OCI-LY1 (cell line): Measurements from ENCODE around the gene ARHGEF10L.

Source experiments
- H2AFZ ChIP-seq: fragments of 200-600 bp; sonication (generic), shearing (Covaris generic); 2 replicates; pipeline ENCODE4 v1.6.0; 2014; ENCODE audit warnings: antibody characterized with exemption, mild to moderate bottlenecking, low read length
- H3F3A ChIP-seq: fragments of 200-600 bp; sonication (generic), shearing (Covaris generic); 2 replicates; pipeline ENCODE4 v1.6.0; 2014; ENCODE audit warnings: mild to moderate bottlenecking, antibody characterized with exemption, low read length, moderate library complexity; ENCODE audit not compliant: insufficient read depth
- H3K27ac ChIP-seq: fragments of 200-600 bp; sonication (generic); 2 replicates; pipeline ENCODE4 v1.5.1; 2014; ENCODE audit warnings: low read length, mixed run types, mild to moderate bottlenecking, low read depth; ENCODE audit not compliant: poor library complexity, severe bottlenecking
- H3K27me3 ChIP-seq: fragments of 200-600 bp; sonication (generic); 2 replicates; pipeline ENCODE4 v1.6.0; 2014; ENCODE audit warnings: antibody characterized with exemption, mild to moderate bottlenecking, low read length, moderate library complexity; ENCODE audit not compliant: insufficient read depth
- H3K36me3 ChIP-seq: fragments of 200-600 bp; sonication (generic); 2 replicates; pipeline ENCODE4 v1.6.1; 2014; ENCODE audit warnings: mild to moderate bottlenecking, antibody characterized with exemption, low read length, moderate library complexity, mixed read lengths; ENCODE audit not compliant: insufficient read depth
- H3K4me1 ChIP-seq: fragments of 200-600 bp; sonication (generic); 2 replicates; pipeline ENCODE4 v1.5.1; 2014; ENCODE audit warnings: mild to moderate bottlenecking, low read length, moderate library complexity; ENCODE audit not compliant: insufficient read depth, severe bottlenecking
- H3K4me2 ChIP-seq: fragments of 200-600 bp; sonication (generic), shearing (Covaris generic); 2 replicates; pipeline ENCODE4 v1.6.1; 2014; ENCODE audit warnings: low read length
- H3K4me3 ChIP-seq: fragments of 200-600 bp; sonication (generic); 2 replicates; pipeline ENCODE4 v1.5.1; 2014; ENCODE audit warnings: low read length, low read depth, mild to moderate bottlenecking, mixed read lengths; ENCODE audit not compliant: poor library complexity, severe bottlenecking
- H3K79me2 ChIP-seq: fragments of 200-600 bp; shearing (Covaris generic); 2 replicates; pipeline ENCODE4 v1.6.1; 2016; ENCODE audit warnings: mixed run types, low read length, mixed read lengths; ENCODE audit not compliant: insufficient read depth
- H3K9ac ChIP-seq: fragments of 200-600 bp; sonication (generic), shearing (Covaris generic); 2 replicates; pipeline ENCODE4 v1.6.1; 2014; ENCODE audit warnings: mild to moderate bottlenecking, low read length, mixed read lengths
- H3K9me2 ChIP-seq: fragments of 200-600 bp; sonication (generic), shearing (Covaris generic); 2 replicates; pipeline ENCODE4 v1.6.1; 2014; ENCODE audit warnings: low read depth, mild to moderate bottlenecking, low read length, mixed read lengths
- H3K9me3 ChIP-seq: fragments of 200-600 bp; shearing (Covaris generic); 2 replicates; pipeline ENCODE4 v1.6.1; 2014; ENCODE audit warnings: low read length, mixed read lengths
- H4K20me1 ChIP-seq: fragments of 200-600 bp; sonication (generic), shearing (Covaris generic); 2 replicates; pipeline ENCODE4 v1.6.0; 2016; ENCODE audit warnings: mild to moderate bottlenecking, low read length; ENCODE audit not compliant: insufficient read depth
- CTCF ChIP-seq: fragments of 200-600 bp; sonication (generic), shearing (Covaris generic); IDR thresholded peaks from 2 replicates; pipeline ENCODE4 v1.5.1; 2017; ENCODE audit warnings: mild to moderate bottlenecking, antibody characterized with exemption, low read length, moderate library complexity, mixed read lengths
- EZH2 ChIP-seq: fragments of 200-600 bp; sonication (generic), shearing (Covaris generic); IDR thresholded peaks from 2 replicates; pipeline ENCODE4 v1.8.0; 2017; ENCODE audit warnings: borderline replicate concordance, mixed run types, mild to moderate bottlenecking, antibody characterized with exemption, low read length, moderate library complexity, mixed read lengths

ARHGEF10L gene

GRCh38 chr1:17678011-17678410 is 138.5 kb downstream of the ARHGEF10L start:
- Histone ChIP-seq H3K36me3 (no peaks in the 10 kb centered on the region), H4K20me1 (no peaks in the 10 kb centered on the region), H3K9ac (no peak overlapping the region), H3K79me2 (no peaks in the 10 kb centered on the region), H3K4me1 (no peaks in the 10 kb centered on the region), H3K4me2 (no peak overlapping the region), H3K9me3 (no peaks in the 10 kb centered on the region), H3K27ac (no peak overlapping the region), H3K4me3 (no peak overlapping the region), H3K27me3 (no peaks in the 10 kb centered on the region), H3F3A (no peaks in the 10 kb centered on the region), H2AFZ (no peak overlapping the region), H3K9me2 (no peaks in the 10 kb centered on the region)
- TF ChIP-seq CTCF (no peak), EZH2 (no peak)

GRCh38 chr1:17679856-17680255 is 140.4 kb downstream of the ARHGEF10L start:
- TF ChIP-seq CTCF (no peak), EZH2 (no peak)
- Histone ChIP-seq H2AFZ (no peak overlapping the region), H3K9me3 (no peaks in the 10 kb centered on the region), H3K9ac (no peak overlapping the region), H3K27ac (no peak overlapping the region), H3K4me2 (no peak overlapping the region), H3K9me2 (no peaks in the 10 kb centered on the region), H3K79me2 (no peaks in the 10 kb centered on the region), H3K36me3 (no peaks in the 10 kb centered on the region), H3K4me3 (no peak overlapping the region), H3K27me3 (no peaks in the 10 kb centered on the region), H4K20me1 (no peaks in the 10 kb centered on the region), H3F3A (no peaks in the 10 kb centered on the region), H3K4me1 (no peaks in the 10 kb centered on the region)

- Histone ChIP-seq H3K4me1 (no peaks in the 10 kb centered on the region), H3K27ac (no peak overlapping the region), H3K9ac (no peak overlapping the region), H3K79me2 (no peaks in the 10 kb centered on the region), H3K4me3 (no peak overlapping the region), H3K36me3 (no peaks in the 10 kb centered on the region), H3K27me3 (no peaks in the 10 kb centered on the region), H3K9me2 (no peaks in the 10 kb centered on the region), H2AFZ (no peak overlapping the region), H3K9me3 (no peaks in the 10 kb centered on the region), H3F3A (no peaks in the 10 kb centered on the region), H3K4me2 (no peak overlapping the region), H4K20me1 (no peaks in the 10 kb centered on the region)
- TF ChIP-seq EZH2 (no peak), CTCF (no peak)
These were observed 140.8 kb downstream of the ARHGEF10L start for GRCh38 chr1:17680308-17680707.
